HepG2 (cell line): ENCODE data around the gene MT1A. TPM values are rescaled to one million over a fixed set of nuclear protein-coding genes. Genes with fewer than 3 reads are reported as not detected.

ENCODE experiments used
- ARID2 ChIP-seq: sonication (generic); formaldehyde crosslinking; IDR thresholded peaks from 2 replicates; pipeline ENCODE4 v1.8.1; 2022; ENCODE audit warnings: mild to moderate bottlenecking, missing genetic modification reagents, borderline replicate concordance
- DR1 ChIP-seq: sonication (generic); formaldehyde crosslinking; IDR thresholded peaks from 2 replicates; pipeline ENCODE4 v1.8.0; 2021; ENCODE audit warnings: mild to moderate bottlenecking, missing genetic modification reagents, inconsistent platforms
- FIP1L1 ChIP-seq: fragments of 200-400 bp; formaldehyde crosslinking; IDR thresholded peaks from 2 replicates; pipeline ENCODE4 v1.6.1; 2018; ENCODE audit warnings: low read depth, mild to moderate bottlenecking, low read length, moderate library complexity, borderline replicate concordance; ENCODE audit not compliant: insufficient read depth
- RBM22 ChIP-seq: fragments of 200-400 bp; formaldehyde crosslinking; optimal IDR thresholded peaks from 2 replicates; pipeline ENCODE3; 2017; ENCODE audit warnings: mild to moderate bottlenecking, low read length, moderate library complexity
- SALL1 ChIP-seq: sonication (generic); formaldehyde crosslinking; IDR thresholded peaks from 2 replicates; pipeline ENCODE4 v1.8.0; 2022; ENCODE audit warnings: mild to moderate bottlenecking, missing genetic modification reagents
- SIN3A ChIP-seq: IDR thresholded peaks from 2 replicates; pipeline ENCODE4 v1.6.1; 2011; ENCODE audit warnings: low read depth, mild to moderate bottlenecking, control low read depth, low read length, borderline replicate concordance
- THAP11 ChIP-seq: IDR thresholded peaks from 2 replicates; pipeline ENCODE4 v1.6.1; 2016; ENCODE audit warnings: missing biosample characterization, missing genetic modification reagents
- ZFP36L1 ChIP-seq: sonication (generic); formaldehyde crosslinking; IDR thresholded peaks from 2 replicates; pipeline ENCODE4 v1.8.0; 2022; ENCODE audit warnings: mild to moderate bottlenecking, missing genetic modification reagents, moderate library complexity
- ZNF382 ChIP-seq: sonication (generic); formaldehyde crosslinking; IDR thresholded peaks from 2 replicates; pipeline ENCODE4 v1.5.0; 2020; ENCODE audit warnings: missing genetic modification reagents, mild to moderate bottlenecking, borderline replicate concordance
- ZNF569 ChIP-seq: sonication (generic); formaldehyde crosslinking; IDR thresholded peaks from 2 replicates; pipeline ENCODE4 v1.5.0; 2020; ENCODE audit warnings: mild to moderate bottlenecking, missing genetic modification reagents, moderate library complexity, borderline replicate concordance
- ZNF615 ChIP-seq: sonication (generic); formaldehyde crosslinking; IDR thresholded peaks from 2 replicates; pipeline ENCODE4 v1.5.0; 2020; ENCODE audit warnings: mild to moderate bottlenecking, missing genetic modification reagents, borderline replicate concordance
- ZNF670 ChIP-seq: sonication (generic); formaldehyde crosslinking; IDR thresholded peaks from 2 replicates; pipeline ENCODE4 v1.8.0; 2022; ENCODE audit warnings: mild to moderate bottlenecking, missing genetic modification reagents, borderline replicate concordance
- polyA plus RNA-seq, 8 experiments: library from polyadenylated mRNA; depleted of rRNA in 3 of 8; stranded (reverse) in 7 of 8; unstranded in 1 of 8; fragments of >200 nt; fragmentation: Illumina TruSeq in 4 of 8; extraction: Trizol in 4 of 8; gene quantifications; 2 replicates each; pipeline versions ENCODE4 v1.2.1 to v1.2.3, GENCODE V29; 2011 to 2016; ENCODE audit warnings: low read depth in 4 of 8, missing spikeins in 1 of 8, mixed read lengths in 1 of 8; ENCODE audit not compliant: insufficient read depth in 1 of 8
- total RNA-seq, 5 experiments: library from RNA; depleted of rRNA; stranded (reverse); fragments of >200 nt; fragmentation: Illumina TruSeq; extraction: Trizol; gene quantifications; 2 replicates each; pipeline ENCODE4 v1.2.3, GENCODE V29; 2016; ENCODE audit warnings: low read depth in 1 of 5
- TF ChIP-seq, protein P1 (sequence below): sonication (generic); formaldehyde crosslinking; IDR thresholded peaks from 2 replicates; pipeline ENCODE4 v1.4.0; 2020; ENCODE audit warnings: mild to moderate bottlenecking, missing genetic modification reagents
- TF ChIP-seq, protein P2 (sequence below): sonication (generic); formaldehyde crosslinking; IDR thresholded peaks from 2 replicates; pipeline ENCODE4 v1.5.0; 2020; ENCODE audit warnings: mild to moderate bottlenecking, missing genetic modification reagents, moderate library complexity
- TF ChIP-seq, protein P3 (sequence below): sonication (generic); formaldehyde crosslinking; IDR thresholded peaks from 2 replicates; pipeline ENCODE4 v1.4.0; 2020; ENCODE audit warnings: missing genetic modification reagents
- TF ChIP-seq, protein P4 (sequence below): sonication (generic); formaldehyde crosslinking; IDR thresholded peaks from 2 replicates; pipeline ENCODE4 v1.4.0; 2020; ENCODE audit warnings: missing genetic modification reagents

Gene MT1A
- total and polyA plus RNA-seq, 2 of the 13 experiments (the other 11 are each of a cell fraction or from before 2014, with no cell fraction given), result 8.3 to 10.4 TPM

DNA sequence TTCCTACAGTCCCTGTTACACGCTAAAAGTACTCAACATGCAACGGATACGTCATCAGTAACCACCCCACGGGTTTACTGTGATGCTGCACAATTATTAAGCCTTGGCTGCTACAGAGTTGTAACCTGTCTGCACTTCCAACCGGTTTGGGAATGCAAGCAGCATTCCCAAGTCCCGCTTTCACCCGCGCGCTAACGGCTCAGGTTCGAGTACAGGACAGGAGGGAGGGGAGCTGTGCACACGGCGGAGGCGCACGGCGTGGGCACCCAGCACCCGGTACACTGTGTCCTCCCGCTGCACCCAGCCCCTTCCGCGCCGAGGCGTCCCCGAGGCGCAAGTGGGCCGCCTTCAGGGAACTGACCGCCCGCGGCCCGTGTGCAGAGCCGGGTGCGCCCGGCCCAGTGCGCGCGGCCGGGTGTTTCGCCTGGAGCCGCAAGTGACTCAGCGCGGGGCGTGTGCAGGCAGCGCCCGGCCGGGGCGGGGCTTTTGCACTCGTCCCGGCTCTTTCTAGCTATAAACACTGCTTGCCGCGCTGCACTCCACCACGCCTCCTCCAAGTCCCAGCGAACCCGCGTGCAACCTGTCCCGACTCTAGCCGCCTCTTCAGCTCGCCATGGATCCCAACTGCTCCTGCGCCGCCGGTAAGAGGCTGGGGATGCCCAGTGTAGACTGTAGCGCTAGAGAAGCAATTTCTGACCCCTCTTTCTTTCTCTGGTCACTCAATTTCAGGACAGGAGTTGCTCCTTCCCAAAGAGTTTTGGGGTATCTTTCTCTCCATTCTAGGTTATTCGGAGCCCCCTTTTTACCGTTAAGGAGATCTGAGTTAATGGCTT lies 30.2 kb upstream of the MT1A start, which contains the start of gene MT2A (continued):
- TF ChIP-seq, protein P1, sequence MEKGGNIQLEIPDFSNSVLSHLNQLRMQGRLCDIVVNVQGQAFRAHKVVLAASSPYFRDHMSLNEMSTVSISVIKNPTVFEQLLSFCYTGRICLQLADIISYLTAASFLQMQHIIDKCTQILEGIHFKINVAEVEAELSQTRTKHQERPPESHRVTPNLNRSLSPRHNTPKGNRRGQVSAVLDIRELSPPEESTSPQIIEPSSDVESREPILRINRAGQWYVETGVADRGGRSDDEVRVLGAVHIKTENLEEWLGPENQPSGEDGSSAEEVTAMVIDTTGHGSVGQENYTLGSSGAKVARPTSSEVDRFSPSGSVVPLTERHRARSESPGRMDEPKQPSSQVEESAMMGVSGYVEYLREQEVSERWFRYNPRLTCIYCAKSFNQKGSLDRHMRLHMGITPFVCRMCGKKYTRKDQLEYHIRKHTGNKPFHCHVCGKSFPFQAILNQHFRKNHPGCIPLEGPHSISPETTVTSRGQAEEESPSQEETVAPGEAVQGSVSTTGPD, result no peak
- TF ChIP-seq, protein P2, sequence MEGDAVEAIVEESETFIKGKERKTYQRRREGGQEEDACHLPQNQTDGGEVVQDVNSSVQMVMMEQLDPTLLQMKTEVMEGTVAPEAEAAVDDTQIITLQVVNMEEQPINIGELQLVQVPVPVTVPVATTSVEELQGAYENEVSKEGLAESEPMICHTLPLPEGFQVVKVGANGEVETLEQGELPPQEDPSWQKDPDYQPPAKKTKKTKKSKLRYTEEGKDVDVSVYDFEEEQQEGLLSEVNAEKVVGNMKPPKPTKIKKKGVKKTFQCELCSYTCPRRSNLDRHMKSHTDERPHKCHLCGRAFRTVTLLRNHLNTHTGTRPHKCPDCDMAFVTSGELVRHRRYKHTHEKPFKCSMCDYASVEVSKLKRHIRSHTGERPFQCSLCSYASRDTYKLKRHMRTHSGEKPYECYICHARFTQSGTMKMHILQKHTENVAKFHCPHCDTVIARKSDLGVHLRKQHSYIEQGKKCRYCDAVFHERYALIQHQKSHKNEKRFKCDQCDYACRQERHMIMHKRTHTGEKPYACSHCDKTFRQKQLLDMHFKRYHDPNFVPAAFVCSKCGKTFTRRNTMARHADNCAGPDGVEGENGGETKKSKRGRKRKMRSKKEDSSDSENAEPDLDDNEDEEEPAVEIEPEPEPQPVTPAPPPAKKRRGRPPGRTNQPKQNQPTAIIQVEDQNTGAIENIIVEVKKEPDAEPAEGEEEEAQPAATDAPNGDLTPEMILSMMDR (CRISPR knock-in tag), result peak; percentile 23
- no peak for TF ChIP-seq ZNF382 (CRISPR knock-in tag)
- TF ChIP-seq, protein P3, sequence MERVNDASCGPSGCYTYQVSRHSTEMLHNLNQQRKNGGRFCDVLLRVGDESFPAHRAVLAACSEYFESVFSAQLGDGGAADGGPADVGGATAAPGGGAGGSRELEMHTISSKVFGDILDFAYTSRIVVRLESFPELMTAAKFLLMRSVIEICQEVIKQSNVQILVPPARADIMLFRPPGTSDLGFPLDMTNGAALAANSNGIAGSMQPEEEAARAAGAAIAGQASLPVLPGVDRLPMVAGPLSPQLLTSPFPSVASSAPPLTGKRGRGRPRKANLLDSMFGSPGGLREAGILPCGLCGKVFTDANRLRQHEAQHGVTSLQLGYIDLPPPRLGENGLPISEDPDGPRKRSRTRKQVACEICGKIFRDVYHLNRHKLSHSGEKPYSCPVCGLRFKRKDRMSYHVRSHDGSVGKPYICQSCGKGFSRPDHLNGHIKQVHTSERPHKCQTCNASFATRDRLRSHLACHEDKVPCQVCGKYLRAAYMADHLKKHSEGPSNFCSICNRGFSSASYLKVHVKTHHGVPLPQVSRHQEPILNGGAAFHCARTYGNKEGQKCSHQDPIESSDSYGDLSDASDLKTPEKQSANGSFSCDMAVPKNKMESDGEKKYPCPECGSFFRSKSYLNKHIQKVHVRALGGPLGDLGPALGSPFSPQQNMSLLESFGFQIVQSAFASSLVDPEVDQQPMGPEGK, result peak; percentile 39; the same call in 1 of the 2 replicates
- TF ChIP-seq, protein P4, sequence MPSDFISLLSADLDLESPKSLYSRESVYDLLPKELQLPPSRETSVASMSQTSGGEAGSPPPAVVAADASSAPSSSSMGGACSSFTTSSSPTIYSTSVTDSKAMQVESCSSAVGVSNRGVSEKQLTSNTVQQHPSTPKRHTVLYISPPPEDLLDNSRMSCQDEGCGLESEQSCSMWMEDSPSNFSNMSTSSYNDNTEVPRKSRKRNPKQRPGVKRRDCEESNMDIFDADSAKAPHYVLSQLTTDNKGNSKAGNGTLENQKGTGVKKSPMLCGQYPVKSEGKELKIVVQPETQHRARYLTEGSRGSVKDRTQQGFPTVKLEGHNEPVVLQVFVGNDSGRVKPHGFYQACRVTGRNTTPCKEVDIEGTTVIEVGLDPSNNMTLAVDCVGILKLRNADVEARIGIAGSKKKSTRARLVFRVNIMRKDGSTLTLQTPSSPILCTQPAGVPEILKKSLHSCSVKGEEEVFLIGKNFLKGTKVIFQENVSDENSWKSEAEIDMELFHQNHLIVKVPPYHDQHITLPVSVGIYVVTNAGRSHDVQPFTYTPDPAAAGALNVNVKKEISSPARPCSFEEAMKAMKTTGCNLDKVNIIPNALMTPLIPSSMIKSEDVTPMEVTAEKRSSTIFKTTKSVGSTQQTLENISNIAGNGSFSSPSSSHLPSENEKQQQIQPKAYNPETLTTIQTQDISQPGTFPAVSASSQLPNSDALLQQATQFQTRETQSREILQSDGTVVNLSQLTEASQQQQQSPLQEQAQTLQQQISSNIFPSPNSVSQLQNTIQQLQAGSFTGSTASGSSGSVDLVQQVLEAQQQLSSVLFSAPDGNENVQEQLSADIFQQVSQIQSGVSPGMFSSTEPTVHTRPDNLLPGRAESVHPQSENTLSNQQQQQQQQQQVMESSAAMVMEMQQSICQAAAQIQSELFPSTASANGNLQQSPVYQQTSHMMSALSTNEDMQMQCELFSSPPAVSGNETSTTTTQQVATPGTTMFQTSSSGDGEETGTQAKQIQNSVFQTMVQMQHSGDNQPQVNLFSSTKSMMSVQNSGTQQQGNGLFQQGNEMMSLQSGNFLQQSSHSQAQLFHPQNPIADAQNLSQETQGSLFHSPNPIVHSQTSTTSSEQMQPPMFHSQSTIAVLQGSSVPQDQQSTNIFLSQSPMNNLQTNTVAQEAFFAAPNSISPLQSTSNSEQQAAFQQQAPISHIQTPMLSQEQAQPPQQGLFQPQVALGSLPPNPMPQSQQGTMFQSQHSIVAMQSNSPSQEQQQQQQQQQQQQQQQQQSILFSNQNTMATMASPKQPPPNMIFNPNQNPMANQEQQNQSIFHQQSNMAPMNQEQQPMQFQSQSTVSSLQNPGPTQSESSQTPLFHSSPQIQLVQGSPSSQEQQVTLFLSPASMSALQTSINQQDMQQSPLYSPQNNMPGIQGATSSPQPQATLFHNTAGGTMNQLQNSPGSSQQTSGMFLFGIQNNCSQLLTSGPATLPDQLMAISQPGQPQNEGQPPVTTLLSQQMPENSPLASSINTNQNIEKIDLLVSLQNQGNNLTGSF, result peak; percentile 81; the same call in 1 of the 2 replicates
- TF ChIP-seq RBM22, result peak; percentile 9
- no peak for TF ChIP-seq ZNF569 (CRISPR knock-in tag)
- peak; percentile 93 for TF ChIP-seq SIN3A
- no peak for TF ChIP-seq ZFP36L1 (CRISPR knock-in tag)
- peak; percentile 84; the same call in 1 of the 2 replicates for TF ChIP-seq ZNF670 (CRISPR knock-in tag)
- no peak for TF ChIP-seq ZNF615 (CRISPR knock-in tag)
- peak; percentile 70 for TF ChIP-seq THAP11 (CRISPR knock-in tag)
- TF ChIP-seq FIP1L1, result no peak
- TF ChIP-seq ARID2 (CRISPR knock-in tag), result peak; percentile 87
- TF ChIP-seq SALL1 (CRISPR knock-in tag), result peak; percentile 83
- TF ChIP-seq DR1, result peak; percentile 80; the same call in 1 of the 2 replicates
